Heart left ventricle (tissue), 16 donors: ENCODE data around the gene ADCY3. TPM values are rescaled to one million over a fixed set of nuclear protein-coding genes. Genes with fewer than 3 reads are reported as not detected.

Experiments
- ATAC-seq, 4 donors: fragments of 200-7000 bp; cut with Tn5 transposase; one replicate each; pipeline ENCODE4 v1.9.1; 2020 to 2022; ENCODE audit warnings: moderate library complexity in 4 of 4, mild to moderate bottlenecking in 3 of 4, moderate number of reproducible peaks in 1 of 4
- DNase-seq, 5 donors: peaks; one replicate each; pipeline ENCODE4 v3.0.0-alpha.2; 2020
- H3K27ac ChIP-seq, 12 donors: fragments of 200-600 bp; sonication (generic) in 4 of 12; one replicate each; pipeline versions ENCODE4 v1.5.0 to v1.8.0; 2016 to 2022; ENCODE audit warnings: mild to moderate bottlenecking in 2 of 12
- H3K27me3 ChIP-seq, 9 donors: fragments of 200-600 bp; sonication (generic) in 2 of 9; one replicate each; pipeline versions ENCODE4 v1.5.1 to v1.8.0; 2016 to 2022; ENCODE audit warnings: mild to moderate bottlenecking in 3 of 9
- H3K36me3 ChIP-seq, 9 donors: fragments of 200-600 bp; sonication (generic) in 2 of 9; one replicate each; pipeline versions ENCODE4 v1.5.0 to v1.8.0; 2018 to 2022; ENCODE audit warnings: mild to moderate bottlenecking in 2 of 9
- H3K4me1 ChIP-seq, 12 donors: fragments of 200-600 bp; sonication (generic) in 4 of 12; one replicate each; pipeline versions ENCODE4 v1.5.0 to v1.8.0; 2016 to 2022; ENCODE audit warnings: mild to moderate bottlenecking in 3 of 12
- H3K4me3 ChIP-seq, 12 donors: fragments of 200-600 bp; sonication (generic) in 4 of 12; one replicate each; pipeline versions ENCODE4 v1.5.0 to v1.8.0; 2017 to 2022; ENCODE audit warnings: mild to moderate bottlenecking in 9 of 12, moderate library complexity in 4 of 12
- H3K9me3 ChIP-seq, 12 donors: fragments of 200-600 bp; sonication (generic) in 4 of 12; one replicate each; pipeline versions ENCODE4 v1.5.0 to v1.8.0; 2016 to 2022; ENCODE audit warnings: mild to moderate bottlenecking in 1 of 12
- CTCF ChIP-seq, 12 donors: fragments of 200-600 bp; sonication (generic) in 4 of 12; IDR thresholded peaks; one replicate each; pipeline versions ENCODE4 v1.5.0 to v1.8.0; 2018 to 2022; ENCODE audit warnings: antibody characterized with exemption in 12 of 12, mild to moderate bottlenecking in 5 of 12
- POLR2A ChIP-seq, 2 donors: fragments of 450-650 bp; IDR thresholded peaks; one replicate each; pipeline ENCODE4 v1.6.1; 2017; ENCODE audit warnings: antibody characterized with exemption in 2 of 2, mild to moderate bottlenecking in 2 of 2, moderate library complexity in 2 of 2
- WGBS, 4 donors: extraction: QIAGEN DNeasy Blood & Tissue Kit in 2 of 4; methylation state at CpG; one replicate each; pipeline versions ENCODE4 v1.1.5 to v1.1.7; 2013 to 2018; 5-methylcytosine and 5-hydroxymethylcytosine counted together
- intact Hi-C, 10 donors: fragments of 100-400 bp; cut with DNase I; formaldehyde crosslinking; loops; one replicate each; pipeline versions ENCODE4 v1.11.1 to v1.14.2; 2022
- polyA plus RNA-seq, 2 donors: library from polyadenylated mRNA; stranded (reverse); fragments of 200-250 nt; gene quantifications; one replicate each; pipeline ENCODE4 v1.2.3, GENCODE V29; 2013
- total RNA-seq, 9 donors: library from RNA; depleted of rRNA in 2 of 9; stranded (reverse); fragments of >200 nt in 2 of 9; fragmentation: NEBNext Ultra II Directional in 3 of 9; extraction: Animal tissue kit (Norgen Biotek cat#: 25700) in 3 of 9; gene quantifications; one replicate each; pipeline versions ENCODE4 v1.1.0 to v1.2.4, GENCODE V29; 2016 to 2023
- donor health status: ischemic (EF 13 %, LVEDD 7.1; RV severe dilation, severe dysfunction).
- donor health status: healthy with polysubstance abuse.
- donor health status: DM: no; HTN: yes; CAD: no.
- donor health status: DM: no; HTN: no; CAD: no.
- donor health status: ischemic (EF 25% LVEDD 6.9; RV normal size, moderate dysfunction).
- donor health status: ischemic (EF 25% LVEDD 5.7; RV mildly dilated, moderate dysfunction).
- donor health status: healthy.
- donor health status: DM: yes; HTN: yes; CAD: no.
- donor health status: ischemic (EF 35%, LVEDD 5.7; RV mildly dilated, moderate dysfunction).
- donor health status: nonischemic (EF 11% LVEDD 7.7; RV severe dilation, severe dysfunction).
- donor health status: DM: yes; HTN: yes; CAD: no.
- donor health status: PGD.
- donor health status: ischemic (EF 29% LVEDD 5.4; RV normal size, mild dysfunction).
- donor health status: nonischemic (EF 23%, LVEDD 6.1; RV moderate dilation, normal function).

The ADCY3 gene
- total and polyA plus RNA-seq, 11 donors = 9.3 to 36.0 (median 14.4) TPM

GRCh38 chr2:24918326-24919036 lies 1.6 kb downstream of the ADCY3 start:
- ATAC-seq (no peak), DNase-seq (no peak)
- no peak for TF ChIP-seq POLR2A (IDR thresholded peaks at IDR 0.05)
- no peak for TF ChIP-seq CTCF (IDR thresholded peaks at IDR 0.05)
- H3K9me3 ChIP-seq = no peaks in the 10 kb centered on the region
- peak overlapping the region; percentile 9 to 88 (median 62) for H3K4me3 ChIP-seq
- no peaks in the 10 kb centered on the region for H3K27me3 ChIP-seq
- peaks cover 0 to 29% (median 5%) of the 10 kb centered on the region in 12 donors for H3K4me1 ChIP-seq
- peak overlapping the region in 8 of 12 donors; percentile 16 to 80 (median 60) for H3K27ac ChIP-seq
- H3K36me3 ChIP-seq = no peaks in the 10 kb centered on the region
- intact Hi-C loops = no loop called here
- WGBS, 4 donors = 87 to 93% (median 91%) methylated on average over 37 to 42 of the region's 42 CpGs

DNA sequence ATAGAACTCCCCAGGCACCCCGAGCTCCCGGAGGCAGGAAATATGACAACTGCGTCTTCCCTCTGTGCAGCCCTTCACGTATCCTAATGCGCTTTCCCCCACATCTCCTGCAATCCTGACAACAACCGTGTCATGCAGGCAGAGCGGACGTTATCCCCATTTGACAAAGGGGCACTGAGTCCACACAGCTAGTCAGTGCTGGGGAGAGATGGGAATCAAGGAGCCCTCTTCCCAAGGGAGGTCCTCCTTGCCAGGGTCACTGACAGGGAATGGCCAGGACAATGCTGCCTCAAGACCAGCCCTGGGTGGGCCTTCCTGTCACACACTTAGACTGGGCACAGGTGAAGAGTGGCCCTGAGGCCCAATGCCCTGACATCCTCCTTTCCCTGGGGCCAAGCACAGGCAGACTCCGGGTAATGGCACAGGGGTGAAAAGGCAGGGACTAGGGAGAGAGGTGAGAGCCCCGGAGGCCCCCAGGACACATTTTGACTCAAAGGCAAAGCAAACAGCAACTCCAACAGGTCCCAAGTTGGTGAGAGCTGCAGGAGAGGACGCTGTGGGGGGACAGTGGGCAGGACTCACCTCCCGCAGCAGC lies 2.2 kb downstream of the ADCY3 start:
- TF ChIP-seq CTCF (IDR thresholded peaks at IDR 0.05) (no peak), POLR2A (IDR thresholded peaks at IDR 0.05) (no peak)
- DNase-seq = no peak
- H3K9me3 ChIP-seq = no peaks in the 10 kb centered on the region
- ATAC-seq = no peak
- peak overlapping the region in 10 of 12 donors; percentile 13 to 88 (median 64) for H3K4me3 ChIP-seq
- WGBS, 4 donors = 77 to 92% (median 88%) methylated on average over 12 of the region's 12 CpGs
- peaks cover 0 to 2% (median 0%) of the 10 kb centered on the region in 9 donors for H3K36me3 ChIP-seq
- H3K27ac ChIP-seq = peak overlapping the region in 5 of 12 donors; percentile 4 to 80 (median 71)
- intact Hi-C loops = no loop called here
- H3K27me3 ChIP-seq = no peaks in the 10 kb centered on the region
- H3K4me1 ChIP-seq = peaks cover 0 to 29% (median 5%) of the 10 kb centered on the region in 12 donors

DNA sequence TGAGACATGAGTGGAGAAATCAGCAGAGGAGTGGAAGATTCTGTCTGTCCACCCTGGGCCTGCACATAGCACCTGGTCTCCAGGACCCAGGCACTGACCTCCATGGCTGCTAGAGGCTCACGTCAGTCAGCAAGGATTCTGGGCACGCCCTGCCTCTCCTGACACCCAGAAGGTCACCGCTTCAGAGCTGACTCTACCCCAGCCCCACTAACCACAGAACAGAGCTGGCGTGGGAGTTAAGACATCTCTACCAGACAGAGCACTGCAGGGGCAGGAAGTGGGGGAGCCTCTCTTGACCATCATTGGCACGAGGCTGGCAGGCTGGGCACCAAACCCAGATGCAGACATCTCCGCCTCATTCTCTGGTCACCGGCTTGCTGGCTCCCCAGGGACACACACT lies 3.0 kb downstream of the ADCY3 start:
- peak overlapping the region in 6 of 12 donors; percentile 4 to 80 (median 42) for H3K27ac ChIP-seq
- no peaks in the 10 kb centered on the region for H3K27me3 ChIP-seq
- H3K9me3 ChIP-seq = no peaks in the 10 kb centered on the region
- WGBS, 4 donors = 84 to 91% (median 88%) methylated on average over 7 of the region's 7 CpGs
- DNase-seq = no peak
- ATAC-seq = no peak
- TF ChIP-seq POLR2A (IDR thresholded peaks at IDR 0.05) = no peak
- TF ChIP-seq CTCF (IDR thresholded peaks at IDR 0.05) = no peak
- intact Hi-C loops = no loop called here
- H3K4me3 ChIP-seq = peak overlapping the region in 9 of 12 donors; percentile 50 to 88 (median 65)
- peaks cover 0 to 3% (median 0%) of the 10 kb centered on the region in 9 donors for H3K36me3 ChIP-seq
- H3K4me1 ChIP-seq = peaks cover 0 to 29% (median 5%) of the 10 kb centered on the region in 12 donors

DNA sequence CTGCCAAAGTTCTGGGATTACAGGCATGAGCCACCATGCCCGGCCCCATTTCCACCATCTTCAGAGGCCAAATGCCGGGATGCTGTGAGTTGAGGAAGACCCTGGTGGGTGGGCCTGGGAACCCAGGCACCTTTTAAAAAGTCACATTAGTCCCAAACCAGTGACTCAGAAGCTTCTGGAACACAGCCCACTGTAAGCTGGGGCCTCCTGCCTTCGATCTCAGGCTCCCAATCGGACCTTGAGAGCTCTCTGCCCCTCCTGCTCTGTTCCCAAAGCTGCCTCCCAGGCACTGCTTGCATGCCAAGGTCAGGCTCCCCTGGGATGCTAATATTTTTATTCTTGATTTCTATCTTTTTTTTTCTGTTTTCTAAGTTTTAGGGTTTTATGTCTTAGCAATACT lies 4.2 kb downstream of the ADCY3 start:
- no peak for TF ChIP-seq CTCF (IDR thresholded peaks at IDR 0.05)
- TF ChIP-seq POLR2A (IDR thresholded peaks at IDR 0.05) = no peak
- 65 to 85% (median 72%) methylated on average over 3 to 4 of the region's 4 CpGs for WGBS, 4 donors

More for the DNA sequence above, 4.2 kb downstream of the ADCY3 start:
- peak overlapping the region in 3 of 12 donors; percentile 6 to 17 (median 16) for H3K4me3 ChIP-seq
- peak overlapping the region in 6 of 12 donors; percentile 13 to 76 (median 34) for H3K27ac ChIP-seq
- H3K9me3 ChIP-seq = no peaks in the 10 kb centered on the region
- peak in 2 of 5 donors; percentile 50 to 59 for DNase-seq
- H3K36me3 ChIP-seq = peaks cover 0 to 3% (median 0%) of the 10 kb centered on the region in 9 donors
- no peaks in the 10 kb centered on the region for H3K27me3 ChIP-seq
- intact Hi-C loops = no loop called here
- H3K4me1 ChIP-seq = peaks cover 0 to 29% (median 5%) of the 10 kb centered on the region in 12 donors
- peak in 1 of 4 donors; percentile 35 for ATAC-seq
